H9 (cell line): ENCODE measurements around the gene APLP2. TPM values are rescaled to one million over a fixed set of nuclear protein-coding genes. Genes with fewer than 3 reads are reported as not detected.
A peak's percentile ranks its signal among the peaks of the same experiment; 100 is the strongest.

Experiments
- DNase-seq: peaks from one replicate; pipeline ENCODE4 v3.0.0-alpha.2; 2017
- H2AFZ ChIP-seq: one replicate; pipeline ENCODE4 v1.6.1; 2013; ENCODE audit warnings: mild to moderate bottlenecking, low read length, control low read depth, moderate library complexity
- H2AK5ac ChIP-seq: 2 replicates; pipeline ENCODE4 v1.6.1; 2013; ENCODE audit warnings: low read length, control low read depth, mixed read lengths; ENCODE audit not compliant: insufficient read length
- H2BK120ac ChIP-seq: one replicate; pipeline ENCODE4 v1.6.1; 2013; ENCODE audit warnings: low read depth, mild to moderate bottlenecking, low read length, control low read depth, inconsistent platforms; ENCODE audit not compliant: poor library complexity, severe bottlenecking
- H2BK12ac ChIP-seq: 2 replicates; pipeline ENCODE4 v1.6.1; 2013; ENCODE audit warnings: low read length, control low read depth, mixed read lengths, low read depth; ENCODE audit not compliant: insufficient read length
- H2BK15ac ChIP-seq: 2 replicates; pipeline ENCODE4 v1.6.1; 2013; ENCODE audit warnings: low read depth, low read length, control low read depth
- H2BK20ac ChIP-seq: one replicate; pipeline ENCODE4 v1.6.1; 2013; ENCODE audit warnings: low read depth, mild to moderate bottlenecking, low read length, control low read depth, inconsistent platforms; ENCODE audit not compliant: poor library complexity, severe bottlenecking
- H2BK5ac ChIP-seq: 2 replicates; pipeline ENCODE4 v1.6.1; 2013; ENCODE audit warnings: low read length, control low read depth, mixed read lengths; ENCODE audit not compliant: insufficient read length
- H3K14ac ChIP-seq: 2 replicates; pipeline ENCODE4 v1.6.1; 2013; ENCODE audit warnings: low read length, control low read depth; ENCODE audit not compliant: insufficient read depth
- H3K18ac ChIP-seq: 2 replicates; pipeline ENCODE4 v1.6.1; 2013; ENCODE audit warnings: low read depth, mild to moderate bottlenecking, mixed read lengths, low read length, control low read depth; ENCODE audit not compliant: insufficient read length
- H3K23ac ChIP-seq: 2 replicates; pipeline ENCODE4 v1.6.1; 2013; ENCODE audit warnings: low read length, control low read depth, mixed read lengths, low read depth; ENCODE audit not compliant: insufficient read length
- H3K23me2 ChIP-seq: 2 replicates; pipeline ENCODE4 v1.6.1; 2013; ENCODE audit warnings: low read depth, mild to moderate bottlenecking, mixed read lengths, low read length, control low read depth; ENCODE audit not compliant: insufficient read length, poor library complexity, severe bottlenecking
- H3K27ac ChIP-seq: 2 replicates; pipeline ENCODE4 v1.5.1; 2013; ENCODE audit warnings: low read length, control low read depth, mixed read lengths, low read depth; ENCODE audit not compliant: insufficient read length
- H3K27me3 ChIP-seq: 2 replicates; pipeline ENCODE4 v1.6.1; 2013; ENCODE audit warnings: low read length, control low read depth, inconsistent platforms; ENCODE audit not compliant: insufficient read depth
- H3K4ac ChIP-seq: 2 replicates; pipeline ENCODE4 v1.6.1; 2013; ENCODE audit warnings: low read depth, mild to moderate bottlenecking, control low read depth, inconsistent platforms, low read length, moderate library complexity
- H3K4me1 ChIP-seq: 2 replicates; pipeline ENCODE4 v1.6.1; 2013; ENCODE audit warnings: low read length, control low read depth, inconsistent platforms; ENCODE audit not compliant: insufficient read depth
- H3K4me2 ChIP-seq: 2 replicates; pipeline ENCODE4 v1.6.1; 2013; ENCODE audit warnings: low read length, control low read depth, mixed read lengths; ENCODE audit not compliant: insufficient read length, insufficient read depth
- H3K56ac ChIP-seq: 2 replicates; pipeline ENCODE4 v1.6.1; 2013; ENCODE audit warnings: low read depth, mild to moderate bottlenecking, mixed read lengths, low read length, control low read depth; ENCODE audit not compliant: insufficient read length
- H3K79me1 ChIP-seq: 2 replicates; pipeline ENCODE4 v1.6.1; 2013; ENCODE audit warnings: low read depth, mild to moderate bottlenecking, moderate library complexity, low read length, control low read depth, inconsistent platforms; ENCODE audit not compliant: insufficient read depth, poor library complexity, severe bottlenecking
- H3K79me2 ChIP-seq: 2 replicates; pipeline ENCODE4 v1.6.1; 2013; ENCODE audit warnings: low read length, control low read depth, inconsistent platforms; ENCODE audit not compliant: insufficient read depth
- H3K9ac ChIP-seq: 2 replicates; pipeline ENCODE4 v1.6.1; 2013; ENCODE audit warnings: low read length, control low read depth, mixed read lengths; ENCODE audit not compliant: insufficient read length; ENCODE audit errors: extremely low read depth
- H3K9me3 ChIP-seq: one replicate; pipeline ENCODE4 v1.6.1; 2013; ENCODE audit warnings: low read depth, low read length, inconsistent platforms; ENCODE audit not compliant: control insufficient read depth
- H3T11ph ChIP-seq: one replicate; pipeline ENCODE4 v1.6.1; 2013; ENCODE audit warnings: mild to moderate bottlenecking, low read length, control low read depth, inconsistent platforms
- H4K20me1 ChIP-seq: one replicate; pipeline ENCODE4 v1.6.1; 2013; ENCODE audit not compliant: control insufficient read depth, insufficient read length, insufficient read depth
- H4K5ac ChIP-seq: 2 replicates; pipeline ENCODE4 v1.6.1; 2013; ENCODE audit warnings: low read depth, mild to moderate bottlenecking, mixed read lengths, low read length, control low read depth; ENCODE audit not compliant: insufficient read length
- H4K8ac ChIP-seq: replicated peaks from 2 replicates; pipeline ENCODE4 v1.6.1; 2013; ENCODE audit warnings: low read length, control low read depth, mixed read lengths, low read depth; ENCODE audit not compliant: insufficient read length
- H4K91ac ChIP-seq: 2 replicates; pipeline ENCODE4 v1.6.1; 2013; ENCODE audit warnings: low read depth, mild to moderate bottlenecking, moderate library complexity, mixed read lengths, low read length, control low read depth; ENCODE audit not compliant: insufficient read length
- H3K27ac Mint-ChIP-seq, 3 experiments: 2 replicates in 2 of 3; 3 replicates in 1 of 3; pipeline ENCODE4 v1.8.0; 2020 to 2021; ENCODE audit warnings: mixed read lengths in 3 of 3, mild to moderate bottlenecking in 1 of 3, moderate library complexity in 1 of 3
- H3K27me3 Mint-ChIP-seq: 2 replicates; pipeline ENCODE4 v1.8.0; 2021; ENCODE audit warnings: low read depth, mild to moderate bottlenecking, moderate library complexity, mixed read lengths
- H3K36me3 Mint-ChIP-seq, 3 experiments: 2 replicates in 2 of 3; 3 replicates in 1 of 3; pipeline ENCODE4 v1.8.0; 2020 to 2021; ENCODE audit warnings: low read depth in 3 of 3, mixed read lengths in 3 of 3; ENCODE audit not compliant: insufficient read depth in 1 of 3
- H3K4me1 Mint-ChIP-seq, 2 experiments: 2 replicates each; pipeline ENCODE4 v1.8.0; 2020; ENCODE audit warnings: mixed read lengths in 2 of 2
- H3K4me3 Mint-ChIP-seq, 2 experiments: 2 replicates in 1 of 2; 3 replicates in 1 of 2; pipeline ENCODE4 v1.8.0; 2020 to 2021; ENCODE audit warnings: mild to moderate bottlenecking in 2 of 2, mixed read lengths in 2 of 2, moderate library complexity in 1 of 2
- H3K9me3 Mint-ChIP-seq, 2 experiments: 2 replicates in 1 of 2; 3 replicates in 1 of 2; pipeline ENCODE4 v1.8.0; 2020; ENCODE audit warnings: mild to moderate bottlenecking in 2 of 2, mixed read lengths in 2 of 2, moderate library complexity in 1 of 2
- WGBS: extraction: QIAGEN DNeasy Blood & Tissue Kit; methylation state at CpG from one replicate; pipeline ENCODE4 v1.1.7; 2013; ENCODE audit warnings: missing lambda C conversion rate, low lambda C conversion rate, mixed read lengths; ENCODE audit not compliant: insufficient read length; ENCODE audit errors: extremely low coverage; 5-methylcytosine and 5-hydroxymethylcytosine counted together
- total RNA-seq: library from RNA; stranded (reverse); gene quantifications from 2 replicates; pipeline ENCODE4 v1.2.1, GENCODE V29; 2021
- TF ChIP-seq, protein P1 (sequence below): fragments of 200-600 bp; sonication (generic); conservative IDR thresholded peaks from 3 replicates; pipeline ENCODE4 v1.8.0; 2021; ENCODE audit warnings: antibody characterized with exemption, mild to moderate bottlenecking

Gene APLP2
- total RNA-seq, 1 experiment from 2014 or later, result 328 TPM

DNA sequence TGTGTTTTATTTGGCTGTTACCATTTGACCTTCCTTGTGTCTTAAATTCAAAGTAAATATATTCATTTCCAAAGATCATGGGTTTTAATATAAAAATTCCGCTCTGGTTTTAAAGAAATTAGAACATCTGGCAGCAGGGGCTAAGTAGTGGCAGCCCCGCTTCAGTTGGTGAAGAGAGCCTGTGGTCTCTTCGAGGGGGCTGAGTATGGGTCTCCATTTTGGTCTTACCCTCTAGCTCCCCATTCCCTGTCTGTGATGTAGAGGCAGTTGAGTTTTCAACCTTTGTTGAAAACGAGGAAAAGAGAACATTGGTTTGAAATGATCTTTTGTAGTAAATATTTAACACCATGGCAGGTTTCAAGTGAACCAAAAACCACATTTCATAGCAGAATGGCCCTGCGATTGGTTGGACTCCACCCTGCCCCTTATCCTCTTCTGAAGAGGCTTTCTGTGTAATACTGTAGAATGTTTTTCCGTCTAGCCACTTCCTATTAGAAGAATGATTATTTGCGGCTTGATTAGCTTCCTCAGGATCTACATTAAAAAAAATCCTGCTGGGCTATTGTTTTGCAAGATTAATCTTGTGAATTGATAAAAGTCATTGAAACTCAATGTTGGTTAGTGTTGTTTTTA lies 17.7 kb downstream of the APLP2 start:
- H2BK5ac ChIP-seq, result no peak overlapping the region
- peaks cover 3% of the 10 kb centered on the region for H3K79me1 ChIP-seq
- no peak overlapping the region for H4K91ac ChIP-seq
- no CpG with 5 or more reads among the region's 7 CpGs for WGBS
- no peak overlapping the region for H2BK120ac ChIP-seq
- no peak overlapping the region for H2BK12ac ChIP-seq
- no peaks in the 10 kb centered on the region for H3K23me2 ChIP-seq
- H4K5ac ChIP-seq, result no peak overlapping the region
- H3K56ac ChIP-seq, result no peak overlapping the region
- no peaks in the 10 kb centered on the region for H3K9me3 ChIP-seq
- Mint-ChIP-seq H3K27ac (peak overlapping the region; percentile 54 to 89 (median 62); a peak in 6 of 7 replicates), H3K36me3 (peaks cover 19 to 32% (median 23%) of the 10 kb centered on the region in 3 experiments), H3K9me3 (peaks cover 7 to 8% of the 10 kb centered on the region in 2 experiments), H3K4me1 (peaks cover 40 to 42% of the 10 kb centered on the region in 2 experiments), H3K27me3 (no peaks in the 10 kb centered on the region), H3K4me3 (no peak overlapping the region)
- no peak overlapping the region for H2BK15ac ChIP-seq
- no peak overlapping the region for H3K27ac ChIP-seq
- H3T11ph ChIP-seq, result no peak overlapping the region
- no peak overlapping the region for H3K18ac ChIP-seq
- H3K4me2 ChIP-seq, result peak overlapping the region; percentile 12
- H3K4me1 ChIP-seq, result peaks cover 2% of the 10 kb centered on the region; the same call in 1 of the 2 replicates
- no peak overlapping the region for H2AK5ac ChIP-seq
- no peak overlapping the region for H3K23ac ChIP-seq
- H2AFZ ChIP-seq, result no peak overlapping the region
- H3K14ac ChIP-seq, result no peak overlapping the region
- peaks cover 13% of the 10 kb centered on the region; the same call in 1 of the 2 replicates for H3K79me2 ChIP-seq
- H3K4ac ChIP-seq, result no peak overlapping the region
- no peaks in the 10 kb centered on the region for H4K20me1 ChIP-seq
- no peak overlapping the region for H3K9ac ChIP-seq
- TF ChIP-seq, protein P1, sequence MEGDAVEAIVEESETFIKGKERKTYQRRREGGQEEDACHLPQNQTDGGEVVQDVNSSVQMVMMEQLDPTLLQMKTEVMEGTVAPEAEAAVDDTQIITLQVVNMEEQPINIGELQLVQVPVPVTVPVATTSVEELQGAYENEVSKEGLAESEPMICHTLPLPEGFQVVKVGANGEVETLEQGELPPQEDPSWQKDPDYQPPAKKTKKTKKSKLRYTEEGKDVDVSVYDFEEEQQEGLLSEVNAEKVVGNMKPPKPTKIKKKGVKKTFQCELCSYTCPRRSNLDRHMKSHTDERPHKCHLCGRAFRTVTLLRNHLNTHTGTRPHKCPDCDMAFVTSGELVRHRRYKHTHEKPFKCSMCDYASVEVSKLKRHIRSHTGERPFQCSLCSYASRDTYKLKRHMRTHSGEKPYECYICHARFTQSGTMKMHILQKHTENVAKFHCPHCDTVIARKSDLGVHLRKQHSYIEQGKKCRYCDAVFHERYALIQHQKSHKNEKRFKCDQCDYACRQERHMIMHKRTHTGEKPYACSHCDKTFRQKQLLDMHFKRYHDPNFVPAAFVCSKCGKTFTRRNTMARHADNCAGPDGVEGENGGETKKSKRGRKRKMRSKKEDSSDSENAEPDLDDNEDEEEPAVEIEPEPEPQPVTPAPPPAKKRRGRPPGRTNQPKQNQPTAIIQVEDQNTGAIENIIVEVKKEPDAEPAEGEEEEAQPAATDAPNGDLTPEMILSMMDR, result no peak
- no peak for DNase-seq
- H3K27me3 ChIP-seq, result no peaks in the 10 kb centered on the region
- no peak overlapping the region for H2BK20ac ChIP-seq
- H4K8ac ChIP-seq, result no peak overlapping the region
